Nephron (organoid): Measurements from ENCODE around the gene DIS3L2.

Experiments
- H3K27ac Mint-ChIP-seq, 3 experiments: 2 replicates each; pipeline ENCODE4 v1.8.0; 2020; ENCODE audit warnings: mixed read lengths in 3 of 3, mild to moderate bottlenecking in 2 of 3, moderate library complexity in 1 of 3
- H3K27me3 Mint-ChIP-seq: 2 replicates; pipeline ENCODE4 v1.8.0; 2021; ENCODE audit warnings: low read depth, mild to moderate bottlenecking, moderate library complexity, mixed read lengths
- H3K36me3 Mint-ChIP-seq: 2 replicates; pipeline ENCODE4 v1.8.0; 2020; ENCODE audit warnings: low read depth, mixed read lengths
- H3K4me1 Mint-ChIP-seq: 2 replicates; pipeline ENCODE4 v1.8.0; 2020; ENCODE audit warnings: mixed read lengths
- H3K4me3 Mint-ChIP-seq, 3 experiments: 2 replicates each; pipeline ENCODE4 v1.8.0; 2020; ENCODE audit warnings: mild to moderate bottlenecking in 3 of 3, mixed read lengths in 3 of 3, moderate library complexity in 2 of 3
- H3K9me3 Mint-ChIP-seq: 2 replicates; pipeline ENCODE4 v1.8.0; 2020; ENCODE audit warnings: mixed read lengths
- TF ChIP-seq, protein P1 (sequence below), 3 experiments: fragments of 200-600 bp; sonication (generic); IDR thresholded peaks; one replicate each; pipeline ENCODE4 v1.5.0; 2021; ENCODE audit warnings: antibody characterized with exemption in 3 of 3; ENCODE audit not compliant: unreplicated experiment in 3 of 3

Gene DIS3L2

DNA sequence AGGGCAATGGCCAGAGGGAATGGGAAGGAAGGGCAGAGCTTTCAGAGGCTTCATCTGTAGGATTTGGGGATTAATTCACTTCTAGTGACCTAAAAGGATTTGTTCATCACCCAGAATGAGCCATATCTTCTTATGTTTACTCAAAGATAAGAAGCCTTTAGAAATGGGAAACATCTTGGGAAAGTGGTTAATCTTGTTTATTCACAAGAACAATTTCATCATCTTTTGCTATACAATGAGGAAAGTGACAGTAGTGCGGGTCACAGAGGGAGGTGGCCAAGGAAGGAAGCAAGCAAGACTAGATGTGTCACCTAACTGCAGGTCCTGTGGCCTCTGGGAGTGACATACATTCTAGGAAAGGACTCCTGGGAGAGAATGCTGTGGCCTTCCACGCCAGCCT, 276.6 kb downstream of the DIS3L2 start:
- no peaks in the 10 kb centered on the region for H3K9me3 Mint-ChIP-seq
- TF ChIP-seq, protein P1, sequence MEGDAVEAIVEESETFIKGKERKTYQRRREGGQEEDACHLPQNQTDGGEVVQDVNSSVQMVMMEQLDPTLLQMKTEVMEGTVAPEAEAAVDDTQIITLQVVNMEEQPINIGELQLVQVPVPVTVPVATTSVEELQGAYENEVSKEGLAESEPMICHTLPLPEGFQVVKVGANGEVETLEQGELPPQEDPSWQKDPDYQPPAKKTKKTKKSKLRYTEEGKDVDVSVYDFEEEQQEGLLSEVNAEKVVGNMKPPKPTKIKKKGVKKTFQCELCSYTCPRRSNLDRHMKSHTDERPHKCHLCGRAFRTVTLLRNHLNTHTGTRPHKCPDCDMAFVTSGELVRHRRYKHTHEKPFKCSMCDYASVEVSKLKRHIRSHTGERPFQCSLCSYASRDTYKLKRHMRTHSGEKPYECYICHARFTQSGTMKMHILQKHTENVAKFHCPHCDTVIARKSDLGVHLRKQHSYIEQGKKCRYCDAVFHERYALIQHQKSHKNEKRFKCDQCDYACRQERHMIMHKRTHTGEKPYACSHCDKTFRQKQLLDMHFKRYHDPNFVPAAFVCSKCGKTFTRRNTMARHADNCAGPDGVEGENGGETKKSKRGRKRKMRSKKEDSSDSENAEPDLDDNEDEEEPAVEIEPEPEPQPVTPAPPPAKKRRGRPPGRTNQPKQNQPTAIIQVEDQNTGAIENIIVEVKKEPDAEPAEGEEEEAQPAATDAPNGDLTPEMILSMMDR (IDR thresholded peaks at IDR 0.05; ENCODE audit: unreplicated experiment in 3 of 3), result no peak
- no peaks in the 10 kb centered on the region for H3K27me3 Mint-ChIP-seq
- peaks cover 14% of the 10 kb centered on the region for H3K36me3 Mint-ChIP-seq
- H3K27ac Mint-ChIP-seq, result no peak overlapping the region
- peaks cover 18% of the 10 kb centered on the region for H3K4me1 Mint-ChIP-seq
- H3K4me3 Mint-ChIP-seq, result no peak overlapping the region

DNA sequence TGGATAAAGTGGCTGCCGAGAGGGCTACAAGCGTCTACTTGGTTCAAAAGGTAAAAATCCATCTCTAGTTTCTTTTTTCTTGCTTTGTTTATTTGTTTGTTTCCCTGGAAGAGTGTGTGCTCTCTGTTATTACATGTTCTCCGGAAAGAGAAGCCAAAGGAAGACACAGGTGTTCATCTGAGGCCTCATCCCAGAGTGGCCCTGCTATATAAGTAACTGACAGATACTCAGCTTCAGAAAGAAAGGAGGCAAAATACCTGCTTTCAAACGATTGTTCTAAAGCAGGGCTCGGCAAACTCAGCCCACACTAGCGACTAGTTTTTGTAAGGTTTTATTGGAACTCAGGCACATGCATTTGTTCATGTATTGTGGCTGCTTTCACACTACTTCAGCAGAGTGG, 277.1 kb downstream of the DIS3L2 start:
- no peaks in the 10 kb centered on the region for H3K27me3 Mint-ChIP-seq
- H3K4me3 Mint-ChIP-seq, result no peak overlapping the region
- TF ChIP-seq, protein P1 (IDR thresholded peaks at IDR 0.05; ENCODE audit: unreplicated experiment in 3 of 3), result no peak
- no peaks in the 10 kb centered on the region for H3K9me3 Mint-ChIP-seq
- H3K4me1 Mint-ChIP-seq, result peaks cover 18% of the 10 kb centered on the region
- peaks cover 14% of the 10 kb centered on the region for H3K36me3 Mint-ChIP-seq
- no peak overlapping the region for H3K27ac Mint-ChIP-seq

DNA sequence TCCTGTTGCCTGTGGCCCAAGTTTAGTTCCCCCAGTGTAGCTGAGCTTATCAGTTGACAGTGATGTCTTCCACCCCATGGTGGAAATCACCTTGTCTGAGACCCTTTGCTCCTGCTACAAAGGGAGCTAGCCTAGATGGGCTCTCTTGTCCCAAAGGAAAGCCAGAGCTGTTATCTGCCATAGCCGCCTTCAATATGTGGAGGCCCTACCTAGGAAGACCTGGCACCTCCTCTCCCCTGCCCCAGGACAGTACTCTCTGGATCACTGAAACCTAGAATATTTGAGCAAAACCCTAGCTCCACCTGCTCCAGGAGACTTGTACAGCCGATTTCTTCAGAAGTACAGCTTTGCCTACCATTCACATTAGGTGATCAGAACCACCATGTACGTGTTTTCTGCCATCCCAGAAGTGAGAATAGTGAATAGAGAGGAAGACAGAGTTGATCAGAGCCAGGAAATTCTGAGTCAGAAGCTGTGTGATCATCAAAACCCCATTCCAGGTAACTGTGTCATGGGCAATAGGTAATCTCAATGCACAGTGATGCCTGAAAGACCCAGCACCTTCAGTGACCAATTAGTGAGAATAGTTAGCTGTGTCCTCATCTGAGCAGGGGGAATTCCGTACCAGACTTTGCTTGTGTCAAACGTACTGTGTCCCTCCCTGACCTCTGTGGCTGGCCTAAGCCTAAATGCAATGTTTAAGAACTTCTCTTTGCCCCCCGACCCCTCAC, 278.6 kb downstream of the DIS3L2 start:
- no peak overlapping the region for H3K4me3 Mint-ChIP-seq
- no peaks in the 10 kb centered on the region for H3K27me3 Mint-ChIP-seq
- H3K9me3 Mint-ChIP-seq, result no peaks in the 10 kb centered on the region
- H3K4me1 Mint-ChIP-seq, result peaks cover 14% of the 10 kb centered on the region
- TF ChIP-seq, protein P1 (IDR thresholded peaks at IDR 0.05; ENCODE audit: unreplicated experiment in 3 of 3), result no peak
- H3K27ac Mint-ChIP-seq, result no peak overlapping the region
- peaks cover 14% of the 10 kb centered on the region for H3K36me3 Mint-ChIP-seq

DNA sequence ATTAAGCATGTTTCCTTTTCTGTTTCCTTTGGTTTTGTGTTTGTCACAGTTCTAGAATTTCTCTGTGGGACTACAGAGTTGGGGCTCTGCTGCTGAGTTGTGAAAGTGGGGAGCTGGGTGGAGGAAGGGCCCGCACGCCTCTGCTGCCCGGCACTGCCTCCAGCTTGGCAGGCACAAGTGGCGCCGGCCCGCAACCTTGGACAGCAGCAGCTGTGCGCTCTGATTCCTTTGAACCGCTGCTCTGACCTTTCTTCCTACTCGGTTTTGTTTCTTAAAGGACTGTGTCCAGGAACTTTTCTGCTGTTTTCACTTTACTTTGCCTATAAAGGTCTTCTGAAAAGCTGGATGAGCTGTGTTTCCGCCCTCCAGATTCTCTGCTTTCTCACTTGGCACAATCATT, 279.4 kb downstream of the DIS3L2 start:
- Mint-ChIP-seq H3K4me3 (no peak overlapping the region), H3K27me3 (no peaks in the 10 kb centered on the region), H3K27ac (no peak overlapping the region), H3K9me3 (no peaks in the 10 kb centered on the region), H3K36me3 (peaks cover 14% of the 10 kb centered on the region), H3K4me1 (peaks cover 8% of the 10 kb centered on the region)
- TF ChIP-seq, protein P1 (IDR thresholded peaks at IDR 0.05; ENCODE audit: unreplicated experiment in 3 of 3), result no peak

DNA sequence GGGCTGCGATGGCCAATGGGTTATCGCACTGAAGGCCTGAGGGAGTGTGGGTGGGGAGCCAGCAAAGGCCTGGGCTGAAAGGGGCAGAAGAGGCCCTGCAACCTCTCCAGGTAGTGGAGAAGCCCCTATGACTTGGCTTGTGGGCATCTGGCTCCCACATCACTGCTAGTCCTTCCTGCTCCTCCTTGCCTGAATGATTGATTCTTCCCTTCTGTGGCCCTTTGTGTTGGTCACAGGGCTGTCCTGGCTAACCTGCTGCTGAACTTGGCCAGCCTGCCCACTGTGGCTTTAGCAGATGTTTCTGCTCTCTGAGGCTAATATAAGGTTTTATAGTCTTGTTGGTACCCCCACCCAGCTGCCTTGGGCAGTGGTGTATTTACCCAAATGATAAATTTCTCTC, 280.8 kb downstream of the DIS3L2 start:
- Mint-ChIP-seq H3K27ac (no peak overlapping the region), H3K36me3 (peaks cover 14% of the 10 kb centered on the region), H3K27me3 (no peaks in the 10 kb centered on the region), H3K4me1 (peaks cover 7% of the 10 kb centered on the region), H3K4me3 (no peak overlapping the region), H3K9me3 (no peaks in the 10 kb centered on the region)
- TF ChIP-seq, protein P1 (IDR thresholded peaks at IDR 0.05; ENCODE audit: unreplicated experiment in 3 of 3), result no peak

DNA sequence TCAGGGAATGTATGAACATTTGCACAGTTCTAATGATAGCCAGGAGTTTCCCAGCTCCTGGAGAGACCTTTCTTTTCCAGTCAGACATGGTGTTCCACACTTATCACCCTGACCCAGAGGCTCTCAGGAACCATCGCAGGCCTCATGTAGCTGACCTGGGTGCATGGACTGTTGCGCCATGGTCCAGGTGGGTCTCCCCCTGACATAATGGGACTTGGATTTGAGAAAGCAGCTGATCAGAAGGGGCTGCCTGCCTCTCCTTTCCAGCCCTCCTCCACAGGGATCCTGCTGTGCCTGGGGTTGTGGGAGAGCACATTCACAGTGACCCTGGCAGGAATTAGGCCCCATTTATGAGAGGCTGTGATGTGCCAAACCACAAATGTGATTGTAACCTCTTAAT, 283.6 kb downstream of the DIS3L2 start:
- Mint-ChIP-seq H3K4me1 (peaks cover 7% of the 10 kb centered on the region), H3K36me3 (peaks cover 7% of the 10 kb centered on the region), H3K4me3 (no peak overlapping the region), H3K9me3 (no peaks in the 10 kb centered on the region), H3K27me3 (no peaks in the 10 kb centered on the region), H3K27ac (no peak overlapping the region)
- TF ChIP-seq, protein P1 (IDR thresholded peaks at IDR 0.05; ENCODE audit: unreplicated experiment in 3 of 3), result no peak
